Activated CD8-positive, alpha-beta T cell treated with anti-CD3 and anti-CD28 coated beads for 36 hours (primary cell): ENCODE data around the gene PPDPF. TPM values are rescaled to one million over a fixed set of nuclear protein-coding genes. Genes with fewer than 3 reads are reported as not detected.

ENCODE experiments used
- ATAC-seq: fragments of 200-7000 bp; cut with Tn5 transposase; one replicate; pipeline ENCODE4 v1.10.0; 2021; ENCODE audit warnings: mild to moderate bottlenecking, moderate library complexity
- CTCF ChIA-PET: fragments of 350-600 bp; sonication (Branson Sonifier 250); formaldehyde crosslinking; loops from one replicate; lab custom pipeline; 2021; ENCODE audit warnings: antibody characterized with exemption; lab: Charles Lee
- POLR2A ChIA-PET: fragments of 350-600 bp; sonication (Branson Sonifier 250); formaldehyde crosslinking; loops from one replicate; lab custom pipeline; 2021; ENCODE audit warnings: antibody characterized with exemption; lab: Charles Lee
- DNase-seq: peaks from one replicate; pipeline ENCODE4 v3.0.0-alpha.2; 2020
- H3K27ac Mint-ChIP-seq: one replicate; pipeline ENCODE4 v1.8.0; 2021; ENCODE audit warnings: mild to moderate bottlenecking, mixed read lengths
- H3K27me3 Mint-ChIP-seq: one replicate; pipeline ENCODE4 v1.8.0; 2021; ENCODE audit warnings: mixed read lengths
- H3K36me3 Mint-ChIP-seq: one replicate; pipeline ENCODE4 v1.8.0; 2021; ENCODE audit warnings: low read depth, mixed read lengths
- H3K4me1 Mint-ChIP-seq: one replicate; pipeline ENCODE4 v1.8.0; 2021; ENCODE audit warnings: low read depth, mixed read lengths
- H3K4me3 Mint-ChIP-seq: one replicate; pipeline ENCODE4 v1.8.0; 2021; ENCODE audit warnings: mild to moderate bottlenecking, moderate library complexity, mixed read lengths
- H3K9me3 Mint-ChIP-seq: one replicate; pipeline ENCODE4 v1.8.0; 2021; ENCODE audit warnings: mixed read lengths
- intact Hi-C: fragments of 100-400 bp; cut with micrococcal nuclease; formaldehyde crosslinking; loops from one replicate; pipeline ENCODE4 v1.10.0; 2022
- total RNA-seq, 2 experiments: library from RNA; stranded (reverse); gene quantifications; one replicate each; pipeline ENCODE4 v1.2.3, GENCODE V29; 2021
- TF ChIP-seq, protein P1 (sequence below): fragments of 200-600 bp; IDR thresholded peaks from one replicate; pipeline ENCODE4 v1.8.0; 2022; ENCODE audit warnings: antibody characterized with exemption, mild to moderate bottlenecking

PPDPF gene
- total RNA-seq, 2 experiments from 2014 or later: 193 to 226 TPM

DNA sequence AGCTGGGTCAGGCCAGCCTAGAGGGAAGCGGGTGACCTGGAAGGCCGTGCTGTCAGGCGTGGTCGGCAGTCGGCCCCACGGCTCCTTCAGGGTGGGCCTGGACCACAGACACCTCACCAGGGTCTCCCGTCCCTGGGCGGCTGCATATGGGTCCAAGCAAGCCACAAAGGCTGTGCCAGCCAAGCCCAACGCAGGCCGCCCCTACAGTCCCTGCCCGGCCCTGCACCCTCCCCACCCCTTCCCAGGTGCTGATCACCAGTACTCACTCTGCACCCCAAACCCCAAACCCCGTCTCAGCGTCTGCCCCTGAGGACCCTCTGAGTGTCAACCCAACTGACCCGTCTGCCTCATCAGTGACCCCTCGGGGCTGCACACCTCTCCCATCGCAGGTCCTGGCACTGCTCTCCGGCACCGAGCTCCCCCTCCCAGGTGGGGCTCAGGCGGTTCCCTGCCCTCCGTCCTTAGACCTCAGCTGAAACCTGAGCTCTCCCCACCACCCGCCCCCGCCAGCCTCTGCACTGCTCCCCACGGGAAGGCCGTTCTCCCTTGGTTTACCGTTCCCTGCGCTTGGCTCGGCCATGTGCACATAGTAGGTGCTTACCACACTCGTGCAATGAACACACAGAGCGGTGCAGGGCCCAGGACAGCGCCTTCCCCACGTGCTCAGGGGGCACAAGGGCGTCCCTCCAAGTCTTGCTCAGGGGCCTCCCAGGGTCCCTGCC is 1.5 kb upstream of the PPDPF start:
- H3K4me1 Mint-ChIP-seq: peaks cover 11% of the 10 kb centered on the region
- ATAC-seq (no peak), DNase-seq (no peak)
- H3K36me3 Mint-ChIP-seq: peaks cover 27% of the 10 kb centered on the region
- intact Hi-C loops: no loop called here
- H3K27ac Mint-ChIP-seq: peak overlapping the region; percentile 61
- H3K9me3 Mint-ChIP-seq: peaks cover 9% of the 10 kb centered on the region
- CTCF ChIA-PET: interaction anchor here (1.3 to 2.4 kb wide), 2 partner anchors 23 to 77 kb away, joined by 3 to 12 read pairs; no protein-coding TSS in a partner anchor
- H3K27me3 Mint-ChIP-seq: no peaks in the 10 kb centered on the region
- H3K4me3 Mint-ChIP-seq: peak overlapping the region; percentile 78
- TF ChIP-seq, protein P1, sequence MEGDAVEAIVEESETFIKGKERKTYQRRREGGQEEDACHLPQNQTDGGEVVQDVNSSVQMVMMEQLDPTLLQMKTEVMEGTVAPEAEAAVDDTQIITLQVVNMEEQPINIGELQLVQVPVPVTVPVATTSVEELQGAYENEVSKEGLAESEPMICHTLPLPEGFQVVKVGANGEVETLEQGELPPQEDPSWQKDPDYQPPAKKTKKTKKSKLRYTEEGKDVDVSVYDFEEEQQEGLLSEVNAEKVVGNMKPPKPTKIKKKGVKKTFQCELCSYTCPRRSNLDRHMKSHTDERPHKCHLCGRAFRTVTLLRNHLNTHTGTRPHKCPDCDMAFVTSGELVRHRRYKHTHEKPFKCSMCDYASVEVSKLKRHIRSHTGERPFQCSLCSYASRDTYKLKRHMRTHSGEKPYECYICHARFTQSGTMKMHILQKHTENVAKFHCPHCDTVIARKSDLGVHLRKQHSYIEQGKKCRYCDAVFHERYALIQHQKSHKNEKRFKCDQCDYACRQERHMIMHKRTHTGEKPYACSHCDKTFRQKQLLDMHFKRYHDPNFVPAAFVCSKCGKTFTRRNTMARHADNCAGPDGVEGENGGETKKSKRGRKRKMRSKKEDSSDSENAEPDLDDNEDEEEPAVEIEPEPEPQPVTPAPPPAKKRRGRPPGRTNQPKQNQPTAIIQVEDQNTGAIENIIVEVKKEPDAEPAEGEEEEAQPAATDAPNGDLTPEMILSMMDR: no peak
- POLR2A ChIA-PET: interaction anchor here (0.7 to 1.2 kb wide), 2 partner anchors 10 to 505 kb away, joined by 3 to 4 read pairs; no protein-coding TSS in a partner anchor

DNA sequence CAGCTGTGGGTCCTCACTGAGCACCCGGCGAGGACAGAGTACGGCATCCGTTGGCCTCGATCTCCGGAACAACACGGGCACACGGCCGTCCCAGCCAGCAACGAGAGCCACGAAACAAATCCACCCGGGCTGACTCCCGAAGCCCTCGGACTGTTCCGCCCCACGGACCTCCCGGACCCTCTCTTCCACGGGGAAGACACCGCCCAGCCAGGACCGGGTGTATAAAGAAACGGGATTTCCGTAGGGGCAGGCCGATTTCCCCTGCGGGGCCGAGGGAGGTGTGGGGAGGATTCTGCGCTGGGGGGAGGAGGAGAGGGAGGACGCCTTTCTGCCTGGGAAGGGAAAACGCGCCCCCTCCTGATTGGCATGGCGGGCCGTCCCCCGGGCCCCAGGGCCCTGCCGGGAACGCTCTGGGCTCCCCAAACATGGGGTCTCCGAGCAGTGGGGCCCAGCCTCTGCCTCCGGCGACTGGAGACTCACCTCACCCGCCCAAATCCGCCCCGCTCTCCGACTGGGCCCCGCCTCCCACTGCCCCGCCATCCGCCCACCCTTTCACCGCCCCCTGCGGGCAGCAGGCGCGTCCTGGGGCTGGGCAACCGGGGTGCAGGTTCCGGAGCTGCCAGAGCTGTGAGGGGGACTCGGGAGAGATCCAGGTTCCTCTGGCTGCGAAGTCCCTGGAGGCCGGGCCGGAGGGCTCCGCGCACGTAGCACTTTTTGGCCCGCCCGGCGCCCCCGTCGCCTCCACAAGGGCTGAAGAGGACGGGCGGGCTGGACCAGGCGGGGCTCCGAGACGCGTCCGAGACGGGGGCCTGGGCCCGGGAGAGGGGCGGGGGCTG is 679 bp upstream of the PPDPF start:
- H3K9me3 Mint-ChIP-seq: peaks cover 6% of the 10 kb centered on the region
- peak overlapping the region; percentile 78 for H3K4me3 Mint-ChIP-seq
- peak; percentile 54 for ATAC-seq
- ChIA-PET POLR2A (interaction anchor here (0.8 to 1.4 kb wide), 2 partner anchors 23 to 217 kb away, joined by 4 to 5 read pairs; partner anchors contain the start of gene LIME1), CTCF (interaction anchor here (1.3 to 3.8 kb wide), 5 partner anchors 18 to 128 kb away, joined by 3 to 22 read pairs (median 9); partner anchors contain the start of gene PTK6)
- peak overlapping the region; percentile 61 for H3K27ac Mint-ChIP-seq
- H3K4me1 Mint-ChIP-seq: peaks cover 11% of the 10 kb centered on the region
- TF ChIP-seq, protein P1: peak; percentile 32
- DNase-seq: peak; percentile 74
- no peaks in the 10 kb centered on the region for H3K27me3 Mint-ChIP-seq
- intact Hi-C loops: no loop called here
- peaks cover 30% of the 10 kb centered on the region for H3K36me3 Mint-ChIP-seq

DNA sequence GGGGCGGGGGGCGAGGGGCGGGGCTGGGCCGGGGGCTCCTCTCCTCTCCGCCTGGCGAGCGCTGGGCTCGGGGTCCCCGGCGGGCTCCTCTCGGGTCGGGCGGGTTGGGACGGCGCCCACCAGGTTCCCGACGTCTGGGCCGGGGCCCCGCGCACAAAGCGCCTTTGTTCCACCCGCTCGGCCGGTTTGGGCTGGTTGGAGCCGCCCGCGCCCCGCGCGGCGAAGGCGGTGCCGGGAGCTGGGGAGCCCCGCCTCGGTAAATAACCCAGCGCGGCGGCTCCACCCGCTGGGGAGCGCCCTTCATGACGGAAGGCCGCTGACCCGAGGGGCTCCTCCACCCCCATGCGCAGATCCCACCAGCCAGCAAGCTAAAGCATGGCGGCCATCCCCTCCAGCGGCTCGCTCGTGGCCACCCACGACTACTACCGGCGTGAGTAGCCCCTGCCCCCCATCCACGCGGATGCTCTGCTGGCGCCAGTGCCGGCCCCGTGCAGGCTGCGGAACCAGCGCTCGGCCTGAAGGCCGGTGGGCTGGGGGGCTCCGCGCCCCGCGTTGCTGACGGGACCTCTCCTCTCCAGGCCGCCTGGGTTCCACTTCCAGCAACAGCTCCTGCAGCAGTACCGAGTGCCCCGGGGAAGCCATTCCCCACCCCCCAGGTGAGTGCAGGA is 503 bp downstream of the PPDPF start:
- Mint-ChIP-seq H3K36me3 (peaks cover 30% of the 10 kb centered on the region), H3K4me3 (peak overlapping the region; percentile 78), H3K4me1 (peaks cover 11% of the 10 kb centered on the region), H3K27me3 (no peaks in the 10 kb centered on the region), H3K9me3 (peaks cover 6% of the 10 kb centered on the region), H3K27ac (peak overlapping the region; percentile 49)
- POLR2A ChIA-PET: interaction anchor here (0.7 to 4.4 kb wide), 16 partner anchors 8 to 216 kb away, joined by 3 to 48 read pairs (median 4); partner anchors contain the start of genes LIME1 and PTK6
- CTCF ChIA-PET: interaction anchor here (1.0 to 3.8 kb wide), 5 partner anchors 17 to 127 kb away, joined by 3 to 22 read pairs (median 4); partner anchors contain the start of gene PTK6
- DNase-seq (peak; percentile 81), ATAC-seq (peak; percentile 63)
- TF ChIP-seq, protein P1: no peak
- intact Hi-C loops: no loop called here

DNA sequence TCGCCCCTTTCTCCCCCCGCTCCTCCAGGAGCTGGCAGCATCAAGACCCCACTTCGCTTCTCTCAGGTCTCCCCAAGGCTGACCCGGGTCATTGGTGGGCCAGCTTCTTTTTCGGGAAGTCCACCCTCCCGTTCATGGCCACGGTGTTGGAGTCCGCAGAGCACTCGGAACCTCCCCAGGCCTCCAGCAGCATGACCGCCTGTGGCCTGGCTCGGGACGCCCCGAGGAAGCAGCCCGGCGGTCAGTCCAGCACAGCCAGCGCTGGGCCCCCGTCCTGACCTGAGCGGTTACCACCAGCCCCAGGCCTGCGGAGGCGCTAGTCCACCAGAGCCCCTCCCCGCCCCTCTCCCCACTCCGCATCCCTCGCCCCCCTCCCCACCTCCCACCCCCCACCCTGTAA is 1.0 kb downstream of the PPDPF start:
- DNase-seq (no peak), ATAC-seq (no peak)
- Mint-ChIP-seq H3K27ac (peak overlapping the region; percentile 34), H3K4me1 (peaks cover 11% of the 10 kb centered on the region), H3K4me3 (peak overlapping the region; percentile 78), H3K27me3 (no peaks in the 10 kb centered on the region), H3K36me3 (peaks cover 30% of the 10 kb centered on the region), H3K9me3 (peaks cover 6% of the 10 kb centered on the region)
- POLR2A ChIA-PET: interaction anchor here (0.7 to 4.4 kb wide), 15 partner anchors 7 to 215 kb away, joined by 3 to 48 read pairs (median 3); partner anchors contain the start of genes LIME1 and PTK6
- CTCF ChIA-PET: interaction anchor here (1.0 to 3.8 kb wide), 5 partner anchors 16 to 126 kb away, joined by 3 to 22 read pairs (median 4); partner anchors contain the start of gene PTK6
- TF ChIP-seq, protein P1: no peak
- intact Hi-C loops: no loop called here
